ENCODE measurements around the gene CCDC152. TPM values are rescaled to one million over a fixed set of nuclear protein-coding genes. Genes with fewer than 3 reads are reported as not detected.

CCDC152 gene
- total RNA-seq, 1 experiment from 2014 or later = 0.13 TPM

- H3K23me2 ChIP-seq (ENCODE audit: insufficient read length, low read depth, low read length, poor library complexity, severe bottlenecking) = no peaks in the 10 kb centered on the region
- H3K79me1 ChIP-seq (ENCODE audit: insufficient read depth, low read depth, low read length, poor library complexity, severe bottlenecking) = no peaks in the 10 kb centered on the region
- peaks cover 0 to 9% (median 2%) of the 10 kb centered on the region in 3 experiments; a peak in 3 of 7 replicates for H3K36me3 Mint-ChIP-seq (ENCODE audit: insufficient read depth in 1 of 3, low read depth in 3 of 3)
- H2BK15ac ChIP-seq (ENCODE audit: low read depth, low read length) = no peak overlapping the region
- H4K91ac ChIP-seq (ENCODE audit: insufficient read length, low read depth, low read length) = no peak overlapping the region
- no peak overlapping the region for H4K5ac ChIP-seq (ENCODE audit: insufficient read length, low read depth, low read length)
- H3K4me1 ChIP-seq (ENCODE audit: insufficient read depth, low read length) = no peaks in the 10 kb centered on the region
- no peaks in the 10 kb centered on the region for H3K4me1 Mint-ChIP-seq
- no peaks in the 10 kb centered on the region for H4K20me1 ChIP-seq (ENCODE audit: control insufficient read depth, insufficient read depth, insufficient read length)
- no peak overlapping the region for H4K8ac ChIP-seq (replicated peaks; ENCODE audit: insufficient read length, low read depth, low read length)
- H3K4me2 ChIP-seq (ENCODE audit: insufficient read depth, insufficient read length, low read length) = no peak overlapping the region
- no peak overlapping the region for H3T11ph ChIP-seq (ENCODE audit: low read length)
- no CpG with 5 or more reads among the region's 6 CpGs for WGBS (ENCODE audit: extremely low coverage, insufficient read length, low lambda C conversion rate)
- H2BK12ac ChIP-seq (ENCODE audit: insufficient read length, low read depth, low read length) = no peak overlapping the region
- no peak overlapping the region for H3K4me3 Mint-ChIP-seq
- H3K9me3 Mint-ChIP-seq = no peaks in the 10 kb centered on the region; a peak in 1 of 5 replicates
- H3K27me3 ChIP-seq (ENCODE audit: insufficient read depth, low read length) = no peaks in the 10 kb centered on the region
- no peak overlapping the region for H3K18ac ChIP-seq (ENCODE audit: insufficient read length, low read depth, low read length)
- no peak overlapping the region for H3K9ac ChIP-seq (ENCODE audit: extremely low read depth, insufficient read length, low read length)
- no peak overlapping the region for H3K27ac Mint-ChIP-seq
- no peak overlapping the region for H3K56ac ChIP-seq (ENCODE audit: insufficient read length, low read depth, low read length)
- H3K4ac ChIP-seq (ENCODE audit: low read depth, low read length) = no peak overlapping the region
- H3K27ac ChIP-seq (ENCODE audit: insufficient read length, low read depth, low read length) = no peak overlapping the region
- H2BK5ac ChIP-seq (ENCODE audit: insufficient read length, low read length) = no peak overlapping the region
- H2BK20ac ChIP-seq (ENCODE audit: low read depth, low read length, poor library complexity, severe bottlenecking) = no peak overlapping the region
- no peak overlapping the region for H3K23ac ChIP-seq (ENCODE audit: insufficient read length, low read depth, low read length)
- DNase-seq = no peak
- H3K79me2 ChIP-seq (ENCODE audit: insufficient read depth, low read length) = no peaks in the 10 kb centered on the region
- no peaks in the 10 kb centered on the region for H3K9me3 ChIP-seq (ENCODE audit: control insufficient read depth, low read depth, low read length)
- H2AK5ac ChIP-seq (ENCODE audit: insufficient read length, low read length) = no peak overlapping the region
- no peak for TF ChIP-seq CTCF (conservative IDR thresholded peaks at IDR 0.05)
- no peak overlapping the region for H2AFZ ChIP-seq (ENCODE audit: low read length)
- no peak overlapping the region for H2BK120ac ChIP-seq (ENCODE audit: low read depth, low read length, poor library complexity, severe bottlenecking)
- H3K27me3 Mint-ChIP-seq (ENCODE audit: low read depth) = no peaks in the 10 kb centered on the region
- no peak overlapping the region for H3K14ac ChIP-seq (ENCODE audit: insufficient read depth, low read length)
These were observed 45.0 kb downstream of the CCDC152 start for GRCh38 chr5:42801516-42802166.
